Adrenal gland (tissue), 5 donors: ENCODE data around the gene ABO.
"Not testable (repeated sequence)": the region's sequence is repeated elsewhere in the genome, so short reads cannot be mapped to it uniquely, and the experiment has no call there.

ENCODE experiments used
- CTCF ChIP-seq, 6 experiments: fragments of 450-650 bp in 4 of 6; fragments of 200-600 bp in 2 of 6; sonication (generic) in 1 of 6; IDR thresholded peaks; 1 replicate in 5 of 6; 2 replicates in 1 of 6; pipeline versions ENCODE4 v1.5.1 to v1.8.0; 2016 to 2021; ENCODE audit warnings: antibody characterized with exemption in 6 of 6, mild to moderate bottlenecking in 2 of 6, moderate library complexity in 1 of 6
- POLR2A ChIP-seq, 2 donors: fragments of 450-650 bp; IDR thresholded peaks; one replicate each; pipeline ENCODE4 v1.6.1; 2017; ENCODE audit warnings: antibody characterized with exemption in 2 of 2, mild to moderate bottlenecking in 2 of 2, moderate library complexity in 1 of 2
- donor health status: DM: no; HTN: no; CAD: no.

- TF ChIP-seq CTCF, POLR2A (IDR thresholded peaks at IDR 0.05): not testable (repeated sequence)
These were observed 66.7 kb downstream of the ABO start for GRCh38 chr9:133208171-133208879.
